HG02973 (cell line): ENCODE results near the gene BID.

ENCODE experiments used
- ATAC-seq: cut with Tn5 transposase; IDR thresholded peaks from one replicate; pipeline ENCODE4 v1.9.1; 2021; ENCODE audit warnings: moderate library complexity; ENCODE audit not compliant: unreplicated experiment

BID gene

DNA sequence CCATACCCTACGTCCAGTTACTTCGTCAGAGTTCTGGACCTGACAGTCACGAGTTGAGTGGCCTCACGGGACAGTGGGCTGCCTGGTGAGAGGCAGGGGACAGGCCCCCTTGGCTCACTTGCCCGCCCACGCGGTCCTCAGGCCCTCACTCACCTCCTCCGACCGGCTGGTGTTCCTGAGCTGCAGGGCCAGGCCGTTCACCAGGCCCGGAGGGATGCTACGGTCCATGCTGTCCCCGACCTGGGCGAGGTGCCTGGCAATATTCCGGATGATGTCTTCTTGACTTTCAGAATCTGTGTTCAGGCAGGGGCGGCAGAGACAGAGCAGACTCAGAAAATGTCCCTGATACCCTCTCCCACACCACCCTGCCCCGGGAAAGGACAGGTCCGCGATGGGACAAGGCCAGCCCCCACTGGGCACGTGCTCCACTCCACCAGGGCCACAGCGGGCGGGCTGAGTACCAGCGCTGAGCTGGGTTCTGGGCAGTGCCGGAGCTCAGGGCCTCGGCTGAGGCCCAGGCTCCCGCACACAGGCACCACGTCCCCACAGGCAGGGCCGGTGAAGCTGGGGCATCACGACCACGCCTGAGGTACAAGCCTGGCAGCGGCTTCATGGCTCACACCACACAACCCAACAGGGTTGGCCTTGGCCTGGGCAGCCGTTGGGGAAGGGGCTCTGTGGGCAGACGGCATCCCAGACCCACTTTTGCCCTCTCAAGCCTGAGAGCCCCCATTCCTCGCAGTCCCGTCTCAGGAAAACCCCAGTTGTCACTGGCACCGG lies 34.9 kb downstream of the BID start:
- no peak for ATAC-seq

DNA sequence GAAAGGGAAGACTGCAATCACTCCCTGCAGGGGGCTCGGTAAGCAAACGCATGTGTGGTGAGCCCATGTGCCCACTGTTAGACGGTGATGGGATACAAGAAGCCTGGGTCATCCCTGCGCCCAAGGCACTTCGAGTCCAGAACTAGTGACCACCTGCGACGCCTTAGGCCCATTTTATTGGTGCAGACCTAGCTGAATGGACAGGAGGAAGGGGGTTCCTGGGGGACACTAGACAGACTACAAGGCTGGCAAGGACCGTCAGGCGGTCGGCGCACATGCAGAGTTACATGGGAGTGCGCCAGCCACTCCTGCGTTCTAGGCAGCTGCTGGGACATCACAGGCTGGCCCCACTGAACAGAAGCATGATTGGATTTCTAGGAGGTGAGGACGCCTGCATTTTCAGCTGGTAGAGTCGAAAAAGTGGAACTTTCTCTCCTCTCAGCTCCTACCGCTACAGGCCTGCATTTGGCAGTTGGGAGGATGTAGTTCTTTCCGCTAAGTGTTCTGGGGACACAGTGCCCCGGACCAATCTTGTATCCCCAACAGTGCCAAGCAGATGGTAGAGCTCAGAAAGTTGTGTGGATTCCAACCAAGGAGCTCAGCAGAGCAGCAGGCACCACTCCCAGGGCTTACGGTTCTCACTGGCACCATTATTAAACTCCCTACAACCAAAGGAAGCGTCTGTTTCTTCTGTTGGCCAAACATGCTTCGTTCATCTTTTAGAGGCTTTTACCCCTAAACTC lies 35.7 kb downstream of the BID start:
- no peak for ATAC-seq

DNA sequence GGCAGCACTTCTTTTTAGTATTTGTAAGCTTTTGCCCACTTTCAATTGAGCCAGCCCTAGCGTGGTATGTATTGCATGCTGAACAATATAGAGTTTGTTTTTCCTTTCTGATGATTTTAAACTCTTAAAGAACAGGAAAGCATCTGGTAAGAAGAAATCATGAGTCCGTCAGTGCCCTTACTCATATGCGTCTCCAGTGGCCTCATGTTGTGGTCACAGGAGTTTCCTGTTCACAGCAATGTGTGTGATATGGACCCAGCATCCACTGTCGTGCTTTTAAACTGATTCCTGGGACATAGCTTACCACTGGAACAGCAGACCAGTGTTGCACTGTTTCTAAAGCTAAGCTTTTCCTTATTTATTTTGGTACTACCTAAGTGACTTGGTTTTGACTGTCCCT lies 40.1 kb downstream of the BID start:
- ATAC-seq, result no peak

DNA sequence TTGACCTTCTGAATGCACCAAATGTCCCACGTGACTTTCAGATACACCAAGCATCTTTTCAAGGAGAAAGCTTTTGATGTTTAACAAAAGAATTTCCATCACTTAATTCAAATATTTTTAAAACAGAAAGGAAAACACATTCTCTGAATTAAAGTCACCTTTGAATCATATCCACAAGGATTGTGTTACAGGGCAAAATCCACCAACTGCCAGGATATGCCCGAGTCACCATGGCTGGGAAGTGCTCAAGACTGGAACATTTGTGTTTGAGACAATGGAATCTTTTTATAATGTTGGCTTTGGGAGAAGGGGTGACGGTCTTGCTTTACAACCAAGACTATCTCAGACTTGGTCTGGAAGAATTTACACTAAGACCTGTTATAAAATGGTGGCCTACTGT lies 40.8 kb downstream of the BID start:
- ATAC-seq, result no peak

DNA sequence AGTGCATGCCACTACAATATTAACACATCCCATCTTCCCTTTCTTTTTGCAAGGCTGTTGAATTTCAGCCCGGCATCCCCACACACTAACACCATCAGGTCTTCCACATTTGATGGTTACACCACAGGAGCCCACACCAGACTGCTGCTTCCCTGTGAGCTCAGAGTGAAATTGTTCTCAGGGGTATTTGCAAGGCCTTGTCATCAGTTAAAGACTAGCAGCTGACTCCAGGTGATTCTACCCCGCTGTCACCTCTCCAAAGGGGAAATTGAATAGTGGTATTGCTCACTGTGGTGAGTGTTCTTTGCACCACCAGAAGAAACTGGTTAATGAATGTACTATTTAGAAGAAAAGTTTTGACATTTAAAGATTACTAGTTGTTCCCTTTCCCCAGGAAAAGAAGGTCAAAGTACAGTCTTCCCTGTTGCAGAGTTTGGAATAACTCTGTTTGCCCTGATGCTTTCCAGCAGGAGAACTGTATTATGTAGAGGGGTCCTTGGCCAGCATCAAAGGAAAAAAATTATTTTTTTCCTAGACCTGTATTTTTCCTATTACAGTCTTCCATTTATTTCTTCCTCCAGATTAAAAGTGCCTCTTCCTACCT lies 41.9 kb downstream of the BID start:
- ATAC-seq, result no peak

DNA sequence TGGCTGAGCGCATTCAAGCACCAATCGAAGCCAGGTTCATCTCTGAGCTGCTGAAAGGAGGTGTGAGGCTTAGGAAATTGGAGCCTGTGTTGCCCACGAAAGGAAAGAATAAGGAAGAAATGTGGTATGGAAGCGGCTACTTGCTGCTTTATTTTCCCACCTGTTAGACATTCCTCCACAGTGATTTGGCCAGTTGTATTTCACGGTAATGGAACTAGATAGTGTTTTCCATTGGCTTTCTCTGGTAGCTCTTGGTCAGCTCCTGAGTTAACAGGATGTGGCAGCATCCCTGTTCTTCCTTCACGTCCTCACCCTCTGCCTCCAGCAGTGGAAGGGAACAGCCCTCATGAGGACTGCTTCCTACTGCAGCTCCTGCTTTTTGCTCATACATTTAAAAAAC lies 44.7 kb downstream of the BID start:
- no peak for ATAC-seq

DNA sequence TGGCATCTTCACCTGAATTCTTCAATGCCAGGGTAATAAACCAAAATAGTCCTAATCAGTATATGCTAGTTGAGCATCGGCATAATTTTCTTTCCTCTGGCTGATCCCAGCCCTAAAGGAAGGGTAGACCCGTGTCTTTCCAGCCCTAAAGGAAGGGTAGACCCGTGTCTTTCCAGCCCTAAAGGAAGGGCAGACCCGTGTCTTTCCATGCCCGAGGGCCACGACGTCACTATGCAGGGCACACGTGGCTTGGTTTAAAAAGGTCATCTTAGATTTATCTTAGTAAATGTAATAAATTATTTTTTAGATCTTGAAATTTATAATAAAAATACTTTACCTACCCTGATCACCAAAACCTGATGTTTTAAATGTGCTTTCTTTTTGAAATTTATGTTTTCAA lies 45.5 kb downstream of the BID start:
- ATAC-seq, result no peak

DNA sequence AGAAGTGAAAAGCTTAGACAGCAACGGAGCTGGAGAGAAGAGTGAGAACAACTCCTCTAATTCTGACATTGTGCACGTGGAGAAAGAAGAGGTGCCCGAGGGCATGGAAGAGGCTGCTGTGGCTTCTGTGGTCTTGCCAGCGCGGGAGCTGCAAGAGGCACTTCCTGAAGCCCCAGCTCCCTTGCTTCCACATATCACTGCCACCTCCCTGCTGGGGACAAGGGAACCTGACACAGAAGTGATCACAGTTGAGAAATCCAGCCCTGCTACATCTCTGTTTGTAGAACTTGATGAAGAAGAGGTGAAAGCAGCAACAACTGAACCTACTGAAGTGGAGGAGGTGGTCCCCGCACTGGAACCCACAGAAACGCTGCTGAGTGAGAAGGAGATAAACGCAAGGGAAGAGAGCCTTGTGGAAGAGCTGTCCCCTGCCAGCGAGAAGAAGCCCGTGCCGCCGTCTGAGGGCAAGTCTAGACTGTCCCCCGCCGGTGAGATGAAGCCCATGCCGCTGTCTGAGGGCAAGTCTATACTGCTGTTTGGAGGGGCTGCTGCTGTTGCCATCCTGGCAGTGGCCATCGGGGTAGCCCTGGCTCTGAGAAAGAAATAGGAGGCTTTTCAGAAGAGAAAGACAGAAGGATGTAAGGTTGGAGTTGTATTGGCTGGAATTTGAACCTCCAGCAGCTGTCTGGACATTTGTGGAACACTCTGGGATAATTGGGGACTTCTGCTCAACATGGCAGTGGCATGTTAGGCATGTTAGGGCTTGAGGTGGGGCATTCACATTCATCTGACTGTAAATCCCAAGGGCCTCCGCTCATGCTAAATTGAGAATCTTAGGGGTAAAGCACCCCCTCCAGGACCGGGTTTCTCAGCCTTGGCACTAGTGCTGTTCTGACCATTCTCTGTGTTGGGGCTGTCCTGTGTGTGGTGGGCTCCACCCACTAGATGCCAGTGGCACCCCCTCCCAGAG lies 47.1 kb downstream of the BID start:
- no peak for ATAC-seq

DNA sequence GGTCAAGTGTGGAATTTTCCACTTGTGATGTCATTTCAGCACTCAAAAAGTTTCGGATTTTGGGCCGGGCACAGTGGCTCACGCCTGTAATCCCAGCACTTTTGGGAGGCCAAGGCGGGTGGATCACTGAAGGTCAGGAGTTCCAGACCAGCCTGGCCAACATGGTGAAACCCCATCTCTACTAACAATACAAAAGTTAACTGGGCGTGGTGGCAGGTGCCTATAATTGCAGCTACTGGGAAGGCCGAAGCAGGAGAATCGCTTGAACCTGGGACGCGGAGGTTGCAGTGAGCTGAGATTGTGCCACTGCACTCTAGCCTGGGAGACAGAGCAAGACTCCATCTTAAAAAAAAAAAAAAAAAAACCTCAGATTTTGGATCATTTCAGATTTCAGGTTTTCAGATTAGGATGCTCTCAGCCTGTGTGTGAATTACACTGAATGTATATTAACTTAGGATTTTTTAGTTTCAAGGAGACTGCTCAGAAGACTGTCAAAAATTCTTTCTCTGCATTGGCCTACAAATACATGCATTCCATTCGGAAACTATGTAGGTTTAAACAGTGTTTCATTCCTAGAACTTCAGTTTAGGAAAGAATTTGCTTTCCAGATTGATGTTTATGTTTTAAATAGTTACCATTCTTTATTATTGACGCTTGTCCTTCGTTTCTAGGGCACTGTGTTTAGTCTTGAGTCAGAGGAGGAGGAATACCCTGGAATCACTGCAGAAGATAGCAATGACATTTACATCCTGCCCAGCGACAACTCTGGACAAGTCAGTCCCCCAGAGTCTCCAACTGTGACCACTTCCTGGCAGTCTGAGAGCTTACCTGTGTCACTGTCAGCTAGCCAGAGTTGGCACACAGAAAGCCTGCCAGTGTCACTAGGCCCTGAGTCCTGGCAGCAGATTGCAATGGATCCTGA lies 48.0 kb downstream of the BID start:
- ATAC-seq, result no peak

DNA sequence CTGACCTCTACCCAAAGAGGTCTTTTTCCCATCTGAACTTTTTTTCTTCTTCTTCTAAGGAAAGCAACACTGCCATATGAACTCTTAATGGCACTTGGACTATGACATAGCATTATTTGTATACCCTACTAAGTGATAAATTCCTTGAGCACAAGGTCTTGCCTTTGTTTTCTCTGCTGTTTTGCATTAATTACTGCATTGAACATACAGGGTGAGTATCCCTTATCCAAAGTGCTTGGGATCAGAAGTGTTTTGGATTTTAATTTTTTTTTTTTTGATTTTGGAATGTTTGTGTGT lies 48.8 kb downstream of the BID start:
- ATAC-seq, result no peak

DNA sequence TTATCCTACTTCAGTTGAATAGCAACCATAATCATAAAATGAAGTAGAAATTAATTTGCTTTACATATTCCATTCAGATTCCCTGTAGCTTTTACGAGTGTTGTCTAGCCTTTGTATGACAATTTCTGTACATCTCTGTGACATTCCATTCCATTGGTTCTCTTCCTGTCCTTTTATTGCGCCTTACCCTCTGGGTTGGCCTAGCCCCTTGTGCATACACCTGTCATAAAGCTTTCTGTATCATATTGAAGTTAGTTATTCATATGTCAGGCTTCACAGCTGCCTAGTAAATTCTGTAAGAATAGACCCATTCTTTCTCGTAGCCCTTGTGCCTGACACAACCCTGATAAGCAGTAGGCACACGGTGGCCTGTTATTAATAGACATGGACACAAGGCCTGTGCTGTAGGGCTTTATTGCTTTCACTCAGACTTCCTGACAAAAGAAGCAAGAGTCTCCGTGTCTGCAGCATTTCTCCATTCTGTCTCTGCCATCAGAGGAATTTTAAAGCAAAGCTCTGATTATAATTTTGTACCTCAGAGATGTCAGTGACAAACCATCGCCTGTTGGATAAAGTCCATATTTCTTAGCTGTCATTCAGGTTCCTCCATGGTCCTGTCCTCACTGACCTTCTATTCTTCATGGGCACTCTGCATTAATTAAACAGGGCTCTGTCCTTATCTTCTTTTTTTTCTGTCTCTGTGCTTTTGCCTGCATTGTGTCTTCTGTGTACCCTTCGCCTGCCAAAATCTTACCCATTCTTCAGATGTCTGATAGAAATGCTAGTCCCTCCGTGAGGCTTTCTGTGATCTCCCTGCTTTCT lies 49.4 kb downstream of the BID start:
- ATAC-seq, result no peak

DNA sequence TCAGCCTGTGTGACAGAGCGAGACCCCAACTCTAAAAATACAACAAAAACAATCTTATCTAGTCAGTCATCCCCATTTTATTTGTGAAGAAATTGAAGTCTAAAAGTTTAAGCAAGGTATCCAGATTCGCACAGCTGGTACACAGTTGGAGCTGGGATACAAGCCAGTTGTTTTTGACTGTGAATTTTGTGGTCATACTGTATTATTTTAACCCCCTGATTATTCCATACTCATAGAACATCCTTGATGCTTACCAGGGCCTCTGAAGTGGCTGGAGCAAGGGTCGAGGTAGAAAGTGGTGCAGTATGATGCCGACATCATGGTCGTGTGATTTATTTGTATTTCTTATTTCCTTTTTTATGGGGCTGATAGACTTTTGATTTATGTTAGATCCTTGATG lies 50.0 kb downstream of the BID start:
- no peak for ATAC-seq

DNA sequence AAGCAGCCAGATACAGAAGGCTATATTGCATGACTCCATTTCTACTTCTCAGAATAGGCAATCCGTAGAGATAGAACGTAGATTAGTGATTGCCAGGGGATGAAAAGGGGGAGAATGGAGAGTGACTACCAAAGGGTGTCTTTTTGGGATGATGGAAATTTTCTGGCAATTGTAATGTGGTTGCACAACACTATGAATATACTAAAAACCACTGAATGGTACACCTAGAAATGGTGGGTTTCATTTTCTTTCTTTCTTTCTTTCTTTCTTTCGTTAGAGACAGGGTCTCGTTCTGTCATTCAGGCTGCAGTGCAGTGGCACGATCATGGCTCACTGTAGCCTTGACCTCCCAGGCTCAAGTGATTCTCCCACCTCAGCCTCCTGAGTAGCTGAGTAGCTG lies 54.4 kb downstream of the BID start:
- ATAC-seq, result no peak

DNA sequence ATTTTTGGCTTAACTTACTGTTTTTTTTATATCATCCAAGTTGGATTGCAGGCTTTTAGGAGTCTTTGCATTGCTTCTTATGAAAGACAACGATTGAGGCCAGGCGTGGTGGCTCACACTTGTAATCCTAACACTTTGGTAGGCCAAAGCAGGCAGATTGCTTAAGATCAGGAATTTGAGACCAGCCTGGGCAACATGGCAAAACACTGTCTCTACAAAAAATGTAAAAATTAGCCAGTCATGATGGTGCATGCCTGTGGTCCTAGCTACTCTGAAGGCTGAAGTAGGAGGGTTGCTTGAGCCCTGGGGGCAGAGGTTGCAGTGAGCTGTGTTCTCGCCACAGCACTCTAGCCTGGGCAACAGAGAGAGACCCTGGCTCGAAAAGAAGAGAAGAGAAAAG lies 56.6 kb downstream of the BID start:
- no peak for ATAC-seq

DNA sequence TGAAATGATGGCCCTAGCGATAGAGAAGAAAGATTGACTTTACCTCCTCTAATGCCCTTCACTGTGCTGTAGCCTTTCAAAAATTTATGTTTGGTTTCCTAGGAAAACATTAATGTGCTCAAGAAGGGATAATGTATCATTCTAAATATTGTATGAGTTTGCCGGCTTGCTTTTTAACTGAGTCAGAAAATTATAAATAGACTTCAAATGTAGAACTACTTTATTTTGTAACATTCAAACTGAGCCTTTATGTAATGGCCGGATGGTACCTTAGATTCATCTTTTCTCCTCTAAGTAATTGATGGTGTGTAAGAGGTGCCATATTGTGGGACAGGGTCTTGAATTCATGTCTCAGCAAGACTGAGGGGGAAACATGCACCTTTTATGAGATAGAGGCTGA lies 57.7 kb downstream of the BID start:
- ATAC-seq, result no peak

DNA sequence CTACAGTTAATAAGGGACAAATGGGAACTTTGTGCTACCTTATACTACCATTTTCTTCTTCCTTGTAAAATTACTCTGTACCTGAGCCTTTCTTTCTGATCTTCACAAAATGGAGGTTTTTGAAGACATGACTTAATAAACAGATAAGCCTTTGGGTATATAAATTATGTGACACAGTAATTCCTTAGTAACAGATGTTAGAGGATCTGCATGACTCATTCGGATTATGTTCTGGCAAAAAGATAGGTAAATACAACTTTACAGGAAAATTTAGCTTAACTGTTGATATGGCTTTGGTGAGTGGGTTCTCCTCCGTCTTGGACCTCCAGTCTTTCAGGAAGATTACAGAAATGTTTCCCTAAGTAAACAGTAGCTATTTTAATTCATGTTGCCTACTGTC lies 61.8 kb downstream of the BID start:
- ATAC-seq, result no peak

DNA sequence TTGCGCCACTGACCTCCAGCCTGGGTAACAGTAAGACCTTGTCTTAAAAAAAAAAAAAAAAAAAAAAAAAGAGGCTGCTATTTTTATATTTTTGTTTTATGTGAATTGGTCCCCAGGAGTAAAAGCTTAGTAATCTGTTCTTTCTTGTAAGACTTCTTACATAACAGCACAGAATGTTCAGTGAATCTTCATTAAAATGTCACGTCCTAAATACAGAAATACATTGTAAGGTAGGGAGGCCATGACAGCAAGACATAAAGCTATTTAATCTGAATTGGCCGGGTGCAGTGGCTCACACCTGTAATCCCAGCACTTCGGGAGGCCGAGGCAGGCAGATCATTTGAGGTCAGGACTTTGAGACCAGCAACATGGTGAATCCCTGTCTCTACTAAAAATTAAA lies 64.2 kb downstream of the BID start:
- no peak for ATAC-seq

DNA sequence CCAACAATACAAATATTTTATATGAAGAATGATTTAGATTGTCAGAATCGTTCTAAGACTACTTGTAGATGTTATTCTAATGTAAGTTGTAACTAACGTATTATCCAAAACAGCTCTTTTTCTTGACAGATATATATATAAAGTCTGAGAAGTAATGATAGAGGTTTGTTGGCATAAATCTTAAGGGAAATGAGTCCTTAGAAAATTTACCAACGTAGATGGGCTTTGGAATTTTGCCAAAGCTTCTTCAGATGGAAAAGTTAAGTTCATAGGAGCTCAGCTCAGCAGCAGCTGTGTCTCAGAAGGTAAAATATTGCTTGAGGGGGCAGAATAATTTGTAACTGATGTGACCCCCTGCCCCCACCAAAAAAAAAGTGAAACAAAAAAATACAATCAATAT lies 66.7 kb downstream of the BID start:
- ATAC-seq, result no peak

DNA sequence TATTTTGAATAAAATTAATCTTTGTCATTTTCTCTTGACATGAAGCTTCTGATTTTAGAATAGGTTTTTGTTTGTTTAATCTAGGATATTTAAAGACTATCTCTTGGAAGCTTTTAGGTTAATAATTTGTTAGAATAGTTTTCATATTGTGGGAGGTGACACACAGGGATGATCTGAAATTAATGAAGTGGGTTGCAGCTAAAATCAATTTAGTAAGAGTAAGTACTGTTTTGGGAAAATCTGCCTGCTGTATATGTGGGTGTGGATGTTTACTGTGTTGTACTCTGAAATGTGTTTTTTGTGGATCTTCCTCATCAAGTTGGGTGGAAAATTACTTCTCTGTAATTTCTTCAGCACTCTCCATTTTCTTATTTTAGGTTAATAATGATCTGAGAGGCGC lies 67.3 kb downstream of the BID start:
- no peak for ATAC-seq
